Thyroid gland (tissue), 4 donors: ENCODE measurements around the gene ACOX3. TPM values are rescaled to one million over a fixed set of nuclear protein-coding genes. Genes with fewer than 3 reads are reported as not detected.
"Not testable (repeated sequence)": the region's sequence is repeated elsewhere in the genome, so short reads cannot be mapped to it uniquely, and the experiment has no call there.

Experiments
- DNase-seq, 2 donors: peaks; one replicate each; pipeline ENCODE4 v3.0.0-alpha.2; 2019
- H3K27ac ChIP-seq, 3 donors: fragments of 200-600 bp; sonication (generic); 1 replicate in 2 of 3; 2 replicates in 1 of 3; pipeline ENCODE4 v1.5.1; 2016 to 2019; ENCODE audit warnings: mild to moderate bottlenecking in 1 of 3, moderate library complexity in 1 of 3
- H3K27me3 ChIP-seq: fragments of 200-600 bp; sonication (generic); one replicate; pipeline ENCODE4 v1.5.1; 2019
- H3K36me3 ChIP-seq, 2 donors: fragments of 200-600 bp; sonication (generic); one replicate each; pipeline ENCODE4 v1.5.1; 2016 to 2019
- H3K4me1 ChIP-seq, 2 donors: fragments of 200-600 bp; sonication (generic); one replicate each; pipeline ENCODE4 v1.5.1; 2017 to 2019
- H3K4me3 ChIP-seq, 3 donors: fragments of 200-600 bp; sonication (generic); replicated peaks in 1 of 3; 1 replicate in 2 of 3; 2 replicates in 1 of 3; pipeline ENCODE4 v1.5.1; 2016; ENCODE audit warnings: mild to moderate bottlenecking in 1 of 3
- H3K9me3 ChIP-seq: fragments of 200-600 bp; sonication (generic); one replicate; pipeline ENCODE4 v1.5.1; 2017
- CTCF ChIP-seq, 6 experiments: fragments of 200-600 bp in 3 of 6; fragments of 450-650 bp in 3 of 6; sonication (generic) in 3 of 6; IDR thresholded peaks; one replicate each; pipeline ENCODE4 v1.5.1; 2016 to 2019; ENCODE audit warnings: antibody characterized with exemption in 6 of 6, mild to moderate bottlenecking in 2 of 6, inconsistent platforms in 1 of 6, moderate library complexity in 1 of 6
- POLR2A ChIP-seq, 2 donors: fragments of 450-650 bp; IDR thresholded peaks; one replicate each; pipeline ENCODE4 v1.6.1; 2017; ENCODE audit warnings: antibody characterized with exemption in 2 of 2, mild to moderate bottlenecking in 2 of 2, moderate library complexity in 1 of 2
- WGBS, 2 donors: methylation state at CpG; one replicate each; pipeline ENCODE4 v1.1.5; 2017; 5-methylcytosine and 5-hydroxymethylcytosine counted together
- intact Hi-C: fragments of 100-400 bp; cut with DNase I; formaldehyde crosslinking; loops from one replicate; pipeline ENCODE4 v1.15.1; 2023
- total RNA-seq, 4 donors: library from RNA; depleted of rRNA; stranded (reverse); fragments of >200 nt; gene quantifications; one replicate each; pipeline ENCODE4 v1.2.3, GENCODE V29; 2016

The ACOX3 gene
- total RNA-seq, 4 donors from 2014 or later = 28.2 to 61.8 (median 47.7) TPM

- TF ChIP-seq POLR2A (IDR thresholded peaks at IDR 0.05) (no peak), CTCF (IDR thresholded peaks at IDR 0.05) (no peak)
- intact Hi-C loops = no loop called here
- Histone ChIP-seq H3K4me3 (no peak overlapping the region), H3K36me3 (no peaks in the 10 kb centered on the region), H3K27me3 (no peaks in the 10 kb centered on the region), H3K9me3 (no peaks in the 10 kb centered on the region), H3K4me1 (peaks cover 32 to 48% of the 10 kb centered on the region in 2 donors), H3K27ac (peak overlapping the region in 1 of 3 donors; percentile 22)
- no peak for DNase-seq
- 85 to 88% methylated on average over 7 of the region's 7 CpGs for WGBS, 2 donors
Measured at GRCh38 chr4:8349664-8350236, 90.8 kb downstream of the ACOX3 start.

GRCh38 chr4:8349236-8349635 is 91.3 kb downstream of the ACOX3 start:
- H3K4me1 ChIP-seq = peaks cover 32 to 43% of the 10 kb centered on the region in 2 donors
- H3K27me3 ChIP-seq, H3K27ac ChIP-seq, H3K4me3 ChIP-seq, H3K9me3 ChIP-seq, DNase-seq, intact Hi-C loops, H3K36me3 ChIP-seq: not testable (repeated sequence)
- 92 to 97% methylated on average over 11 of the region's 11 CpGs for WGBS, 2 donors

GRCh38 chr4:8348071-8348470 is 92.5 kb downstream of the ACOX3 start:
- Histone ChIP-seq H3K27me3 (no peaks in the 10 kb centered on the region), H3K36me3 (no peaks in the 10 kb centered on the region), H3K4me1 (peaks cover 23 to 31% of the 10 kb centered on the region in 2 donors), H3K4me3 (no peak overlapping the region), H3K9me3 (no peaks in the 10 kb centered on the region), H3K27ac (no peak overlapping the region)
- no peak for DNase-seq
- no peak for TF ChIP-seq POLR2A (IDR thresholded peaks at IDR 0.05)
- TF ChIP-seq CTCF (IDR thresholded peaks at IDR 0.05) = no peak
- WGBS, 2 donors = 74 to 75% methylated on average over 5 to 6 of the region's 6 CpGs
- intact Hi-C loops = no loop called here

- intact Hi-C loops = no loop called here
Measured at GRCh38 chr4:8347660-8348059, 92.9 kb downstream of the ACOX3 start.

GRCh38 chr4:8346838-8347605 is 93.5 kb downstream of the ACOX3 start:
- no peaks in the 10 kb centered on the region for H3K9me3 ChIP-seq
- DNase-seq = no peak
- no peak overlapping the region for H3K27ac ChIP-seq
- no peak for TF ChIP-seq CTCF (IDR thresholded peaks at IDR 0.05)
- no peak for TF ChIP-seq POLR2A (IDR thresholded peaks at IDR 0.05)
- WGBS, 2 donors = 59 to 90% methylated on average over 5 to 16 of the region's 16 CpGs
- no peaks in the 10 kb centered on the region for H3K27me3 ChIP-seq
- H3K4me1 ChIP-seq = peaks cover 15 to 21% of the 10 kb centered on the region in 2 donors
- no peaks in the 10 kb centered on the region for H3K36me3 ChIP-seq
- H3K4me3 ChIP-seq = no peak overlapping the region
- intact Hi-C loops = no loop called here

More at GRCh38 chr4:8347660-8348059, 92.9 kb downstream of the ACOX3 start:
- 70 to 84% methylated on average over 4 to 5 of the region's 7 CpGs for WGBS, 2 donors
- no peak overlapping the region for H3K27ac ChIP-seq
- DNase-seq = no peak
- no peaks in the 10 kb centered on the region for H3K9me3 ChIP-seq
- no peak overlapping the region for H3K4me3 ChIP-seq
- peaks cover 18 to 27% of the 10 kb centered on the region in 2 donors for H3K4me1 ChIP-seq
- no peaks in the 10 kb centered on the region for H3K36me3 ChIP-seq
- TF ChIP-seq POLR2A (IDR thresholded peaks at IDR 0.05) (no peak), CTCF (IDR thresholded peaks at IDR 0.05) (no peak)
- no peaks in the 10 kb centered on the region for H3K27me3 ChIP-seq
